GM19452 (cell line): ENCODE data around the gene TMEM131.
"Not testable (repeated sequence)": the region's sequence is repeated elsewhere in the genome, so short reads cannot be mapped to it uniquely, and the experiment has no call there.

ENCODE experiments used
- ATAC-seq: cut with Tn5 transposase; IDR thresholded peaks from one replicate; pipeline ENCODE4 v1.9.1; 2021; ENCODE audit not compliant: unreplicated experiment

TMEM131 gene

GRCh38 chr2:97914691-97915213 is 81.0 kb downstream of the TMEM131 start:
- no peak for ATAC-seq

GRCh38 chr2:97913846-97914245 is 81.9 kb downstream of the TMEM131 start:
- ATAC-seq, result no peak

- ATAC-seq, result no peak
Observed at GRCh38 chr2:97911922-97912575, 83.7 kb downstream of the TMEM131 start.

- peak; percentile 62 for ATAC-seq
Observed at GRCh38 chr2:97911206-97911921, 84.4 kb downstream of the TMEM131 start.

- no peak for ATAC-seq
Observed at GRCh38 chr2:97910403-97911205, 85.1 kb downstream of the TMEM131 start.

- no peak for ATAC-seq
Observed at GRCh38 chr2:97908208-97908676, 87.5 kb downstream of the TMEM131 start.

- ATAC-seq, result no peak
Observed at GRCh38 chr2:97907369-97908100, 88.2 kb downstream of the TMEM131 start.

- no peak for ATAC-seq
Observed at GRCh38 chr2:97906307-97906706, 89.4 kb downstream of the TMEM131 start.

GRCh38 chr2:97905294-97905693 is 90.5 kb downstream of the TMEM131 start:
- ATAC-seq, result no peak

- no peak for ATAC-seq
Observed at GRCh38 chr2:97901862-97902261, 93.9 kb downstream of the TMEM131 start.

- ATAC-seq, result no peak
Observed at GRCh38 chr2:97900806-97901205, 94.9 kb downstream of the TMEM131 start.

- ATAC-seq, result not testable (repeated sequence)
Observed at GRCh38 chr2:97893042-97893441, 102.7 kb downstream of the TMEM131 start.

GRCh38 chr2:97891611-97892010 is 104.1 kb downstream of the TMEM131 start:
- no peak for ATAC-seq

GRCh38 chr2:97889156-97889555 is 106.6 kb downstream of the TMEM131 start:
- ATAC-seq, result no peak

GRCh38 chr2:97885841-97886240 is 109.9 kb downstream of the TMEM131 start:
- ATAC-seq, result no peak

- no peak for ATAC-seq
Observed at GRCh38 chr2:97880334-97880733, 115.4 kb downstream of the TMEM131 start.

GRCh38 chr2:97878865-97879264 is 116.9 kb downstream of the TMEM131 start:
- no peak for ATAC-seq

GRCh38 chr2:97878317-97878716 is 117.4 kb downstream of the TMEM131 start:
- not testable (repeated sequence) for ATAC-seq

- no peak for ATAC-seq
Observed at GRCh38 chr2:97871096-97871780, 124.5 kb downstream of the TMEM131 start.

GRCh38 chr2:97870396-97870843 is 125.3 kb downstream of the TMEM131 start:
- ATAC-seq, result peak; percentile 100
